GDM1 (cell line): Measurements from ENCODE around the gene CCR5AS.
"Not testable (repeated sequence)": the region's sequence is repeated elsewhere in the genome, so short reads cannot be mapped to it uniquely, and the experiment has no call there.

ENCODE experiments used
- DNase-seq: peaks from one replicate; lab custom pipeline; 2025; lab: John Stamatoyannopoulos, UW

Gene CCR5AS

DNA sequence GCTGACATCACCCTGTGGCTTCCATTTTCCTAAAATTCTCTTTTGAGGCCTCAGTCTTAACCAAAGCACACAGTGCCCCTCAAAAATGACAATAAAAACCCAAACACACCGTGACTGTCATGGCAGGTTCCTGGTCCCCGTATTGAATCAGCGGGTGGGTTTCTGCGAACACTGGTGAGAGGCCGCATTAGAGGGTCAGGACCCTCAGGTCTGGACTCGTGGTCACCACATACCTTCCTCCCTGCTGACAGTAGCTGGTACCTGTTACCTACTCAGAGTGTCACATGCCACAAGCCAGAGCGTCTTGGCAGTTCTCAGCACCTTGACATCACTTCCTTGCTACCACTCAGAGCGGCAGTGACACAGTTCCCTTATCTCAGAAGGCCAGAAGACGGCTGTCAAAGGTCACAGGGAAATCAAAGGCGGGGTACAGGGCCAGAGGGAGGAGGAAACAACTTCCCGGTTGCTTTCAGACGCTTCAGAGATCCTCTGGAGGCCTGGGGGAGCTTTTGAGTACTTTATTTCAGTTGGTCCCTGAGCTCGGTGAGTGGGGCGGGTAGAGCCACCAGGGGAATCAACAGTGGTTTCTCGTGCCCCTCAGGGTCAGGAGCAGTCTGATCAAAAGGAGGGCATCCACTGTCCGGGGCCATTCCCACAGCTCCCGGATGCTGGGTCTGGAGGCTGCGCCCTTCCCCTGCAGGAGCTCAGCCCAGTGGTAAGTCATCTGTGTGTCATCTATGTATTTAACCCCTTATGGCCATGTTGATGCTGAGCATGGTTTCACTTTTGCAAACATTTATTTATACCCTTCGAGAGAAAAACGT, at the start of gene CCR5AS, which contains the start of gene CCRL2:
TSS of gene CCR5AS (minus strand) at position 279 of the 824 bp plus-strand sequence.
TSS of gene CCRL2 (plus strand) at position 472 of the 824 bp plus-strand sequence. CDS start 821 bp downstream, outside the sequence.
- DNase-seq, result peak; percentile 79

DNA sequence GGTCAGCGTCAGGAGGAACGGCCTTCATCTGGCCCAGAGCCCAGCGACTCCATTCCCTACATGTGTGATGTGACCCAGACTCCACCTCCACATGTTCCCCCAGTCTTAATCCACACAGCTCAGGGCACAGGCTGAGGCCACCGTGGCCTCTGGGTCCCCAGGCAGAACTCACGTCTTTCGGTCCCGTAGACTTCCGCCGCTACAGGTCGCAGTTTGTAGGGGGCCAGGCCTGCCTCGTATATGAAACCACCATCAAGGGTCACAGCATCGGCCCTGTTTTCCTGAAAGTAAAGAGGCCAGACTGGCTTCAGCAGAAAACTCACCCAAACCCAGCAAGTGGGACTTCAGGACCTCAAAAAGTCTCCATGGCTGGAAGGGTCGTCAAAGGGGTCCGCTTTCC, 49.3 kb upstream of the CCR5AS start:
- no peak for DNase-seq

GRCh38 chr3:46455231-46456115, 48.6 kb upstream of the CCR5AS start:
- DNase-seq, result no peak

DNA sequence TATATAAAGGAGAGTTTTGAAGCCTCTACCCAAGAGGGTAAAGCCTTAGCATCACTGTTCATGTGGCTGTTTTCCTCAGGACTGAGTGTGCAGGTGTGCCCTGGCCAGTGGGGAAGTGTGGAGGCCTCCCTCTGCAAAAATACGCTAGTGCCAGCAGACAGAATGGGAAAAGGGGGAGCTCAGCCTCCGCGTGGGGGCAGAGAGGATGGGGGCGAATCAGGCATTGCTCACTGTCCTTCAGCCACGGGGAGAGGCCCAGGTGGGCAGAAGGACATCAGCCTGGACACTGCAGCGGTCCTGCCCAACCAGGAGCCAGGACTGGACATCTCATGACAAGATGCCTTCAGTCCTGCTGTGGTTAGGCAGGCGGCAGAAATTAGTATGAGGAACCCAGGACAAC, 47.7 kb upstream of the CCR5AS start:
- DNase-seq, result no peak

DNA sequence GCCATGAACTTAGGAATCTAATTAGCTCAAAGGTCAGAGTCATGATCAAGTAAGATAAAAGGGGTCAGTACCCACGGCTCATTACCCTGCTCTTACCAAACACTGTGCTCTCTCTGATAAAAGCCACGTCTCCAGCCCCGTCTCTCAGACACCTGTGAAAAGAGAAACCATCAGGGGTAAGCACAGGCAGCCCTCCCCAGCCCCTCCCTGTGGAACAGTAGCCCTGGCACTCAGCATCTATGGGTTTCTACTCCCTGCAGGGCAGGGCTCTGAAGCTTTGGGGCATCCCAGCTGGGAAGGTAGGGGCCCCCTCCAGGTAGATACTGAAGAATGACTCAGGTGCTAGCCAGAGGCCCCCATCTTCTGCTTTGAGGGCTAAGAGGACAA, 47.3 kb upstream of the CCR5AS start:
- no peak for DNase-seq

DNA sequence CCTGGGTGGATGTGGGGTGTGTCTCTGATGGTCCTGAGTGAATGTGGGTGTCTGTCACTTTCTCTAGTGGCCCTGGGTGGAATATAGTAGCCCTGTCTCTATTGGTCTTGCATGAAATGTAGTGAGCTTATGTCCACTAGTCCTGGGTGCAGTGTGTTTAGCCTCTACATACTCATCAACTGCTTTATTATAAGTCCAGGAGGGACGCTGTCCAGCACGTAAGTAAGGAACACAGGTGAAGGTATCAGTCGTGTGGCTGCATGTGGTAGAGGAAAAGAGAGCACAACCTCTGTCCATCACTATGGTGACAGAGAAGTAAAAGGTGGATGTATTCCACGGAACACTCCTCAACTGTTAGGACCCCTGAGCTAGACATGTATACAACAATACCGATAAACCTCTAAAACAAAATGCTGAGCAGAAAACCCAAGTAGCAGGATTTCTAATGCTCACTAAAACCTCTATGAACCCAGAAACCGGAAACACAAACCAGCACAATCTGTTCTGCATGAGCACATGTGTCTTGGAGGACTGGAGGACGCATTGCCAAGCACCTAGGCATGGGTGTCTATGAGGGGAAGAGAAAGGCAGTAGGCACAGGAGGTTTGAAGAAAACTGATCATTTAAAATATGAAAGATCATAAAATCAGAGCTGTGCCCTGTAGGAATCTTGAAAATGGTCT, 46.8 kb upstream of the CCR5AS start:
- no peak for DNase-seq

DNA sequence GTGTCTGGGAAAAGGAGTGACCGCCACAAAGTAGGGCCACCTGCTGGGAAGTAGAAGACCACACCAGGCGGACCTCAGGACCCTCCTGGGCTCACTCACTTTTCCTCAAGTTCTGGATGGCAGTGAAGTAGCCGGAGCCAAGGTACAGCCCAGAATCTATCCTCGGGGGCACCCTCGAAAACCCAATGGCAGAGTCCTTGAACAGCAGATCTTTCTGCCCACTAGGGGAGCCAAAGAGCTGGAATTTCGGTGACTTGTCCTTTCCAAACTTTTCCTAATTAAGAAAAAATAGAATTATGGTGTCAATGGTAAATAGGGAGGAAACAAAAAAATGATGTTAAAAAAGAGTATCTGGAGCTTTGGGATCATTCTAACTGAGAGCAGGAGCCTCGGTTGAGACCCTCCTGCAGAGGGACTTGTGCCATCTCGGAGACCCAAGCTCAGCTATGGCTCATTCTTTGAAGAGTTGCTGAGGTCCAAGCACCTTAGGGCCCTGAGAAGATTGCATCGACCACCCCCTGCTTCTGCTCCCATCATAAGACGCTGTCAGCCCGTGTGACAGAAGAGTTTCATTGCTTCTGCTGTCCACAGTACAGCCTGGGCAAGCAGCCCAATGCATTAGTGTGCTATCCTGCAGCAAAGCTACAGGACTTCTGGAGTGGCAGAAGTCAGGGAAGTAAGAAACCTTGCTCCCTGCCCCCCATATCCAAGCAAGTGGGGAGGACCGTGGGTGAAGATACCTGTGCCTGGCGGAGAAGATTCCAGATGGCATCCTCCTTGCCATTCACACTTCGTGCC, 43.1 kb upstream of the CCR5AS start:
- DNase-seq, result no peak

DNA sequence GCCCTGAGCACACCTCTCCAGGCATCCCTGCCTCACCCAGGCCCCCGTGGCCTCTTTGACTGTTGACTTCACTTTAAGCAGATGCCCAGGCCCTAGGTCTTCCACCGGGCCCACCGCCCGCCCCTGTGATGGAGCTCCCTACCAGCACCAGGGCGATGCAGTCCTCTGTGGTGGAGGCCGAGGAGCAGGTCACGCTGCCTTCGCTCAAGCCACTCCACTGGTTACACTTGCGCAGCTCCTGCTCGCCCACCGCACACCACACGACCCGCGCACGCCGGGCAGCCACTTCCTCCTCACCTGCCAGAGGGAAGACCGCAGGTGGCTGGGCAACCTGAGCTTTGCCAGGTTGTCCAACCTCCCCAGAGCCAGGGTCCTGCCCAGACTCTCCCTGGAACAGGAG, 41.9 kb upstream of the CCR5AS start:
- DNase-seq, result no peak

- peak; percentile 24 for DNase-seq
Observed at GRCh38 chr3:46447228-46447985, 40.5 kb upstream of the CCR5AS start.

- peak; percentile 28 for DNase-seq
Observed at GRCh38 chr3:46442576-46443530, 36.0 kb upstream of the CCR5AS start.

DNA sequence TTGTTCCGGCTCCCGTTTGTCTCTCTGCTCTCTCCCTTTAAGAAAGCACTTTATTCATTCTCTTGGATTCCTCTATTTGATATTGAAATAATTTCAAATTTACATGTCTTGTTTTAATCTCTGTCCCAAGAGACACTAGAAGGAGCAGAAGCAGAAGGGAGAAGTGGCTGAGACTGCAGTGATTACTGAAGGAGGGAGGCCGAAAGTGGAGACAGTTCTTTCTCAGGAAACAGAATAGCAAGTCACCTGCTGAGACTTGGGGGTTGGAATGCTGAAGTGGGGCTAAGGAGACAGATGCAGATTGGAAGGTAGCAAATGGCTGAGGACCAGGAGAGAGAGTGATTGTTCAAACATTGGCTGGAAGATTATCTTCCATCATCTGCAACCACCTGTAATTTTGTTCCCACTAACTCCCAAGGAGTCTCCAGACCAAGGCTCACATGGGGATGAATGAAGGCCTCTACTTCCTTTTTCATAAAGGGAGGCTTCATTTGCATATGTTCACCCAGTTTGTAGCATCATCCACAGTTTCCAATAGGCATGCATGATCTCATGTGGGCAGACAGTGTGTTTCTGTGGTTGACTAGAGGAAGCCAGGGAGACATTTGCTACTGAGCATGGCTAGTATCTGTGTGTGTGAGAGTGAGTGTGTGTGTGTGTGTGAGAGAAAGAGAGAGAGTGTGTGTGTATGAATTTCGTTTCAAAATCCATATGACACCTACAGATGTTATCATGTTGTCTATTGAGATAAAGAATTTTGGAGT, 33.8 kb upstream of the CCR5AS start:
- DNase-seq, result peak; percentile 74

DNA sequence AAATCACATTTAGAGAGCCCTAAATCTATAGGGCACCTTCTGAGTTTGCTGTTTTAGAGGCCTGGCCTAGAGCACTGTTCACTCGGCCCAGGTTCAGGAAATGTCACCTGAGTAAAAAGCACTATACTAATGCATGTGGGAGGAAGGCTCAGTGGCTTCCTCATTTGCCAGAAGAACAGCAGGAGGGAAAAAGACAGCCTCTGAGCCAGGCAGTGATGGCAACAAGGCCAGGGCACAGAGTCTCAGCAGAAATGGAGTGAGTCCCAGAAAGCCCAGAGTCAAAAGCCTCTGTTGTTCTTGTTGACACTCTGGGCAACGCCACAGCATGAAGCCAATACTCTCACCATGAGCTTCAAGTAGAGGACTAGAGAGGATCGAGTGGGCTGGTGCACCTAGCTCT, 32.0 kb upstream of the CCR5AS start:
- no peak for DNase-seq

DNA sequence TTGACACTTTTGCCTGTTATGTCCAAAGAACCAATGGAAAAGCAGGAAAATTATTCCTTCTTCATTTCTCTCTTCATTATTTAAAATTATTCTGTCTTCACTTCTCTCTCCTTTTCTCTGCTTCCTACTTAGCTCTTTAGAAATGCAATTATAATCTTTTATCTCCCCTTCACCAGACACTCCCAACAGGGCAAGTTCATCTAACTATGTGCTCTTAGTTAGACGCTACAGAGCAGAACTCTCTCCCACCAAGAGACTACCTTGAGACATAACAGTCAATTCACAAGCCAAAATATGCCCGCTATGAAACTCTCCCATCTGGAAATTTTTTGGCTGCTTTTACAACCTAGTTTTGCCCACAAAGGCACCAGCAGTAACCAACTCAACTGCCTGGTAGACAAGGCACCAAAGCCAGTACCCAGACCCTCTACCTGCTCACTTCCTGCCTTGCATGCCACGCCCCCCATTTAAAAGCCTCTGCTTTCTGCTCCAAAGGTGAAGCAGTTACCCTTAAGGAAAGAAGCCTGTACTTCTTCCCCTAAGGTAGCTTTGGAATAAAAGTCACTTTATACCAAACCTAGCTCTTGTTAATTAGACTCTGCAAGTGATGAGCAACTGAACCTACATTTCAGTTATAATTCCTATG, 28.3 kb upstream of the CCR5AS start:
- DNase-seq, result no peak

GRCh38 chr3:46433841-46434240, 27.0 kb upstream of the CCR5AS start:
- no peak for DNase-seq

GRCh38 chr3:46433118-46433517, 26.3 kb upstream of the CCR5AS start:
- peak; percentile 67 for DNase-seq

- not testable (repeated sequence) for DNase-seq
Observed at GRCh38 chr3:46431905-46432304, 25.0 kb upstream of the CCR5AS start.

- DNase-seq, result not testable (repeated sequence)
Observed at GRCh38 chr3:46430879-46431278, 24.0 kb upstream of the CCR5AS start.

- DNase-seq, result no peak
Observed at GRCh38 chr3:46429671-46430070, 22.8 kb upstream of the CCR5AS start.
